Osteoblast (primary cell): ENCODE measurements around the gene SPECC1. TPM values are rescaled to one million over a fixed set of nuclear protein-coding genes. Genes with fewer than 3 reads are reported as not detected.

Source experiments
- DNase-seq: peaks from one replicate; pipeline ENCODE4 v3.0.0; 2011; ENCODE audit warnings: low spot score, mixed read lengths; ENCODE audit not compliant: insufficient read length; ENCODE audit errors: missing footprints
- H2AFZ ChIP-seq: 2 replicates; pipeline ENCODE4 v1.6.0; 2011; ENCODE audit warnings: mild to moderate bottlenecking, low read length
- H3K27ac ChIP-seq: 2 replicates; pipeline ENCODE4 v1.5.1; 2011; ENCODE audit warnings: mild to moderate bottlenecking, low read depth, low read length, moderate library complexity
- H3K27me3 ChIP-seq: 2 replicates; pipeline ENCODE4 v1.6.0; 2012; ENCODE audit warnings: mild to moderate bottlenecking, control low read depth, inconsistent platforms, low read length, moderate library complexity; ENCODE audit not compliant: insufficient read depth
- H3K36me3 ChIP-seq: 2 replicates; pipeline ENCODE4 v1.5.1; 2011; ENCODE audit warnings: mild to moderate bottlenecking, low read length, control low read depth, moderate library complexity; ENCODE audit not compliant: insufficient read depth
- H3K4me1 ChIP-seq: 2 replicates; pipeline ENCODE4 v1.5.1; 2011; ENCODE audit warnings: mild to moderate bottlenecking, low read length, control low read depth, moderate library complexity; ENCODE audit not compliant: insufficient read depth
- H3K4me2 ChIP-seq: 2 replicates; pipeline ENCODE4 v1.6.0; 2011; ENCODE audit warnings: mild to moderate bottlenecking, low read length; ENCODE audit not compliant: insufficient read depth
- H3K4me3 ChIP-seq: fragments of 200-600 bp; sonication (generic); 3 replicates; pipeline ENCODE4 v1.5.1; 2012; ENCODE audit warnings: mild to moderate bottlenecking, low read length, inconsistent platforms; ENCODE audit not compliant: insufficient read depth
- H3K79me2 ChIP-seq: 2 replicates; pipeline ENCODE4 v1.6.0; 2012; ENCODE audit warnings: mild to moderate bottlenecking, low read length, control low read depth, inconsistent platforms; ENCODE audit not compliant: insufficient read depth
- H3K9me3 ChIP-seq: 2 replicates; pipeline ENCODE4 v1.5.1; 2011; ENCODE audit warnings: low read depth, low read length, control low read depth
- H4K20me1 ChIP-seq: 2 replicates; pipeline ENCODE4 v1.6.0; 2012; ENCODE audit warnings: mild to moderate bottlenecking, low read length, control low read depth; ENCODE audit not compliant: insufficient read depth
- CTCF ChIP-seq: IDR thresholded peaks from 2 replicates; pipeline ENCODE4 v1.5.1; 2011; ENCODE audit warnings: mild to moderate bottlenecking, low read depth, low read length, moderate library complexity; ENCODE audit errors: extremely low read depth
- total RNA-seq: library from RNA; depleted of rRNA; stranded (reverse); fragments of >200 nt; gene quantifications from 2 replicates; pipeline ENCODE4 v1.2.3, GENCODE V29; 2012

Gene SPECC1
- total RNA-seq, 1 donor, result 155 TPM

- Histone ChIP-seq H3K4me1 (peaks cover 32% of the 10 kb centered on the region), H3K9me3 (no peaks in the 10 kb centered on the region), H3K79me2 (no peaks in the 10 kb centered on the region), H3K4me3 (no peak overlapping the region), H3K4me2 (no peak overlapping the region), H3K27ac (no peak overlapping the region), H2AFZ (no peak overlapping the region), H4K20me1 (no peaks in the 10 kb centered on the region), H3K36me3 (no peaks in the 10 kb centered on the region), H3K27me3 (no peaks in the 10 kb centered on the region)
- TF ChIP-seq CTCF, result no peak
- DNase-seq, result no peak
These were observed 59.3 kb downstream of the SPECC1 start for GRCh38 chr17:20068445-20068844.

DNA sequence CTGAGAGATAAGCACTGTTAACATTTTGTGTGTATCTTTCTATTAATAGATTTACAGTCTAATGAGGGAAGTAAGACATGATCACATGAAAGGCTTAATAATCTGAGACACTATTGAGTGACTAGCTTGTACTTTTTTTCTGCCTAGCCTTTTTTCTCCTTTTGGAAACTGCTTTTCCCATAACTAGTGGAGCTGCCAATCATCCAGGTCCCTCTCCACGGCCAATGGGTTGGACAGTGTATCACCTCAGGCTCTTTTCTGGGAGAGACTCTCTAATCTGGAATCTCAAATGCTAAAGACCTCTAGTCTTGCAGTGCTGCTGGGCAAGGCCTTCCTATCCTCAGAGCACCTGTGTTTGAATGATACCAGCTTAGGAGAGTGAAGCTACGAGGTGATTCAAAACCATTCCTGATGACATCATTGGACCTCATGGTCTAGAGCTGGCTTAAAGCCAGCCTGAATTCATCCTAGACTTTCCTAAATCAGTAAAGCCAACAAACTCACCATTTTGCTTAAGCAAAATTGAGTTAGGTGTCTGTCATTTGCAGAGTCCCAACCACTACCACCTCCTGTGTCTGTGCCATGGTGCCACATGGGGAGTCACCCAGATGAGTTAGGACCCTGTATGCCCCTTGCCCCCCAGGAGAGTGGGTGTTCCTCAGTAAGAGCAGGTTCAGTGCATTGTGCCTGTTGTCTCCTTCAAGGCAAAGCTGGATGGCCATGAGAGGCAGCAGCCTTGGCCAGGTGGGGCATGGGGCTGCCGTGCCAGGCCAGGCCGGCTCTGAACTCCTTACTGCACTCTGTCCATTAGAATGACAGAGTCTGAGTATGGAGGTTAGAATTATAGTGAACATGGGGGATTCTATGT, 62.9 kb downstream of the SPECC1 start:
- H3K9me3 ChIP-seq, result no peaks in the 10 kb centered on the region
- H3K79me2 ChIP-seq, result no peaks in the 10 kb centered on the region
- no peak for TF ChIP-seq CTCF

GRCh38 chr17:20072692-20072992, 63.5 kb downstream of the SPECC1 start:
- Histone ChIP-seq H3K4me3 (no peak overlapping the region), H3K79me2 (no peaks in the 10 kb centered on the region), H2AFZ (no peak overlapping the region), H3K36me3 (no peaks in the 10 kb centered on the region), H3K4me2 (no peak overlapping the region), H3K4me1 (peaks cover 19% of the 10 kb centered on the region), H3K27me3 (no peaks in the 10 kb centered on the region), H3K27ac (no peak overlapping the region), H3K9me3 (no peaks in the 10 kb centered on the region), H4K20me1 (no peaks in the 10 kb centered on the region)
- no peak for DNase-seq
- no peak for TF ChIP-seq CTCF

More for the DNA sequence above, 62.9 kb downstream of the SPECC1 start:
- Histone ChIP-seq H3K36me3 (no peaks in the 10 kb centered on the region), H3K27ac (no peak overlapping the region), H3K4me3 (no peak overlapping the region), H3K27me3 (no peaks in the 10 kb centered on the region), H2AFZ (no peak overlapping the region), H3K4me1 (peaks cover 19% of the 10 kb centered on the region), H4K20me1 (no peaks in the 10 kb centered on the region), H3K4me2 (no peak overlapping the region)
- no peak for DNase-seq

DNA sequence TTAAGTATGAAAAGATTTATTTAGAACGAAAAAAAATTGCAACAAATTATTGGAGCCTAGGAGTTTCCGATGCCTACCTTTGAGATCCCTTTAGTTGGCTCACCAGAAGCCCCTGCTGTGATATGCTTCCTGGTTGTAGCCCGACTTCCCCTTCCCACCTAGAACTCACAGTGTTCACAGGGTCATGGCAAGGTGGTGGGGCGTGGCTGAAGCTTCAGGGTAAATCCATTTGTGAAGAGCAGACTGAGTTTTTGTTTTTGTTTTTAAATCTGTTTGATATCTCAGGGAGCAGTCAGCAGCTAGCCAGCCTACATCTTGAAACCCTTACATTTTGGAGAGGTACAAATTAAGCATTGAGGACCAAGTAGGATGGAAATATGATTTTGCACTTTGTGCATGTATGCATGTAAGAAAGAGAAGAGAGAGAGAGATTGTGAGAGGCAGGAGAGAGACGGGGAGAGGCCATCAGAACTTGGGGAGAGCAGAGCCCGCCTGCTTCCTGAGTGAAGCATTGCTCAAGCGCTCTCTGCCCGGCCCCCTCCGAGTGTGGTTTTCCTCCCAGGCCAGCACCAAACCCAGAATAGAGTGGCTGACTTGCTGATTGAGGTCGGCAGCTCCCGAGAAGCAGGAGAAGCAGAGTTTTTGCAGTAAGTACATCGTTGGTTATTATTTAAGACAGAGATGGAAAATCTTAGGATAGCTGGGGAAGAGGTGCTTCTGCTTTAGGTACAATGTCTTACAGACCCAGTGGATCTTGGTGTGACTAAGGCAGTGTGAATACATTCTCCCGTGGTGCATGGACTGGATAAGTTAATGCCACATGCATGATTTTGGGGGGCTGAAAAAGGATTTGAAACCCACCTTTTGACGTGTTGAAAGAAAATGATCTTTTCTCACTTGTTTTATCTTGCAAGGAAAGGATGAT, 64.2 kb downstream of the SPECC1 start:
- H3K4me2 ChIP-seq, result peak overlapping the region; percentile 66
- H3K27me3 ChIP-seq, result no peaks in the 10 kb centered on the region
- no peaks in the 10 kb centered on the region for H4K20me1 ChIP-seq
- H2AFZ ChIP-seq, result peak overlapping the region; percentile 42
- H3K4me3 ChIP-seq, result peak overlapping the region; percentile 43
- peaks cover 19% of the 10 kb centered on the region for H3K4me1 ChIP-seq
- DNase-seq, result peak; percentile 78
- H3K36me3 ChIP-seq, result no peaks in the 10 kb centered on the region
- no peaks in the 10 kb centered on the region for H3K9me3 ChIP-seq
- H3K79me2 ChIP-seq, result no peaks in the 10 kb centered on the region
- TF ChIP-seq CTCF, result no peak
- no peak overlapping the region for H3K27ac ChIP-seq
